ENCODE results near the gene PFAS. TPM values are rescaled to one million over a fixed set of nuclear protein-coding genes. Genes with fewer than 3 reads are reported as not detected.
A peak's percentile ranks its signal among the peaks of the same experiment; 100 is the strongest.

PFAS gene
- total RNA-seq, 1 experiment from 2014 or later, result 246 TPM

DNA sequence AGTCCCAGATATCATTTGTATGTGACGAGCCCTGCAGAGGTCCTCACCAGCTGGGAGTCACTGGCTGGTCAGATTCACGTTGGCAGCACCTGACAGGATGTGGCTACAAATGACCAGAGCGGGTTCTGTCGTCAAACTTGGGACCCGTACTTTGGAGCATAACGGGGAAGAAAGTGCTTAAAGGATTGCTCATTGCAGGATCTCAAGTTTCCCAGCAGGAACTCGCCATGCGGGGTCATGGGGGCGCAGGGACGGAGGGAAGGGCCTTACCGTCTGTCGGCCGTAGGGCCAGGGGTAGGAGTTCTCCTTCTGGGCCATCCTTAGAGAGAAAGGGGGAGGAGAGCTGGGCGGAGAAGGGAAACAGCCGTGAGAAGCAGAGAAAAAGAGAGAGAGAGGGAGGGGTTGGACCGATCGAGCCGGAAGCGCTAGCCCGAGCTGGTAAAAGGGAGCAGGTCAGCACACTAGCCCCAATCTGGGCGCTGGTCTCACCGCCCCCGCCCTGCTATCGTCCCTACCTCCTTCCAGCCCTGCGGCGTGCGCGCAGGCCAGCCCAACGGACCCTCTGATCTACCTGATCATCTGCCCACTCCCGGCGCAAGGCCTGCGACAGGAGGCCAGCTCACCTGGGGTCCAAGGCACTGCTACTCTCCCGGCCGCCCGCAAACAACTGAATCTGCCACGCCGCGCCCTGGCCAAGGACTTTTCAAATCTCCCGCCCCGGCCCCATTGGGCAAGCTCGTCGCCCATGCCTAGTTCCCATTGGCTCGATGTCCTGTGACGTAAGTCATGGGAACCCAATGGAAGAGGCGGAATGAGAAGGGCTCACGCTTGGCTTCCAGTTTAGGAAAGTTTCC is 39.0 kb upstream of the PFAS start, which contains the start of gene AURKB (continued):
- TF ChIP-seq ARID4B (CRISPR knock-in tag; IDR thresholded peaks at IDR 0.05; ENCODE audit: borderline replicate concordance) (peak; percentile 97), CREB1 (CRISPR knock-in tag; IDR thresholded peaks at IDR 0.05) (peak; percentile 83), ZNF263 (CRISPR knock-in tag; IDR thresholded peaks at IDR 0.05; ENCODE audit: low read depth) (no peak), ZNF232 (CRISPR knock-in tag; IDR thresholded peaks at IDR 0.05) (peak; percentile 96), TEAD4 (CRISPR knock-in tag; IDR thresholded peaks at IDR 0.05) (peak; percentile 39; the same call in 1 of the 2 replicates), NR2C2 (CRISPR knock-in tag; IDR thresholded peaks at IDR 0.05) (peak; percentile 51; the same call in 1 of the 2 replicates), HMGA2 (CRISPR knock-in tag; IDR thresholded peaks at IDR 0.05) (no peak), PREB (CRISPR knock-in tag; IDR thresholded peaks at IDR 0.05; ENCODE audit: borderline replicate concordance) (0 out of 2 replicates have a peak, but pooled peaks have one; percentile 85)
- TF ChIP-seq, protein P1, sequence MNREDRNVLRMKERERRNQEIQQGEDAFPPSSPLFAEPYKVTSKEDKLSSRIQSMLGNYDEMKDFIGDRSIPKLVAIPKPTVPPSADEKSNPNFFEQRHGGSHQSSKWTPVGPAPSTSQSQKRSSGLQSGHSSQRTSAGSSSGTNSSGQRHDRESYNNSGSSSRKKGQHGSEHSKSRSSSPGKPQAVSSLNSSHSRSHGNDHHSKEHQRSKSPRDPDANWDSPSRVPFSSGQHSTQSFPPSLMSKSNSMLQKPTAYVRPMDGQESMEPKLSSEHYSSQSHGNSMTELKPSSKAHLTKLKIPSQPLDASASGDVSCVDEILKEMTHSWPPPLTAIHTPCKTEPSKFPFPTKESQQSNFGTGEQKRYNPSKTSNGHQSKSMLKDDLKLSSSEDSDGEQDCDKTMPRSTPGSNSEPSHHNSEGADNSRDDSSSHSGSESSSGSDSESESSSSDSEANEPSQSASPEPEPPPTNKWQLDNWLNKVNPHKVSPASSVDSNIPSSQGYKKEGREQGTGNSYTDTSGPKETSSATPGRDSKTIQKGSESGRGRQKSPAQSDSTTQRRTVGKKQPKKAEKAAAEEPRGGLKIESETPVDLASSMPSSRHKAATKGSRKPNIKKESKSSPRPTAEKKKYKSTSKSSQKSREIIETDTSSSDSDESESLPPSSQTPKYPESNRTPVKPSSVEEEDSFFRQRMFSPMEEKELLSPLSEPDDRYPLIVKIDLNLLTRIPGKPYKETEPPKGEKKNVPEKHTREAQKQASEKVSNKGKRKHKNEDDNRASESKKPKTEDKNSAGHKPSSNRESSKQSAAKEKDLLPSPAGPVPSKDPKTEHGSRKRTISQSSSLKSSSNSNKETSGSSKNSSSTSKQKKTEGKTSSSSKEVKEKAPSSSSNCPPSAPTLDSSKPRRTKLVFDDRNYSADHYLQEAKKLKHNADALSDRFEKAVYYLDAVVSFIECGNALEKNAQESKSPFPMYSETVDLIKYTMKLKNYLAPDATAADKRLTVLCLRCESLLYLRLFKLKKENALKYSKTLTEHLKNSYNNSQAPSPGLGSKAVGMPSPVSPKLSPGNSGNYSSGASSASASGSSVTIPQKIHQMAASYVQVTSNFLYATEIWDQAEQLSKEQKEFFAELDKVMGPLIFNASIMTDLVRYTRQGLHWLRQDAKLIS (CRISPR knock-in tag; IDR thresholded peaks at IDR 0.05; ENCODE audit: borderline replicate concordance), result peak; percentile 89; the same call in 1 of the 2 replicates
- TF ChIP-seq, protein P2, sequence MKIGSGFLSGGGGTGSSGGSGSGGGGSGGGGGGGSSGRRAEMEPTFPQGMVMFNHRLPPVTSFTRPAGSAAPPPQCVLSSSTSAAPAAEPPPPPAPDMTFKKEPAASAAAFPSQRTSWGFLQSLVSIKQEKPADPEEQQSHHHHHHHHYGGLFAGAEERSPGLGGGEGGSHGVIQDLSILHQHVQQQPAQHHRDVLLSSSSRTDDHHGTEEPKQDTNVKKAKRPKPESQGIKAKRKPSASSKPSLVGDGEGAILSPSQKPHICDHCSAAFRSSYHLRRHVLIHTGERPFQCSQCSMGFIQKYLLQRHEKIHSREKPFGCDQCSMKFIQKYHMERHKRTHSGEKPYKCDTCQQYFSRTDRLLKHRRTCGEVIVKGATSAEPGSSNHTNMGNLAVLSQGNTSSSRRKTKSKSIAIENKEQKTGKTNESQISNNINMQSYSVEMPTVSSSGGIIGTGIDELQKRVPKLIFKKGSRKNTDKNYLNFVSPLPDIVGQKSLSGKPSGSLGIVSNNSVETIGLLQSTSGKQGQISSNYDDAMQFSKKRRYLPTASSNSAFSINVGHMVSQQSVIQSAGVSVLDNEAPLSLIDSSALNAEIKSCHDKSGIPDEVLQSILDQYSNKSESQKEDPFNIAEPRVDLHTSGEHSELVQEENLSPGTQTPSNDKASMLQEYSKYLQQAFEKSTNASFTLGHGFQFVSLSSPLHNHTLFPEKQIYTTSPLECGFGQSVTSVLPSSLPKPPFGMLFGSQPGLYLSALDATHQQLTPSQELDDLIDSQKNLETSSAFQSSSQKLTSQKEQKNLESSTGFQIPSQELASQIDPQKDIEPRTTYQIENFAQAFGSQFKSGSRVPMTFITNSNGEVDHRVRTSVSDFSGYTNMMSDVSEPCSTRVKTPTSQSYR (CRISPR knock-in tag; IDR thresholded peaks at IDR 0.05), result peak; percentile 84

DNA sequence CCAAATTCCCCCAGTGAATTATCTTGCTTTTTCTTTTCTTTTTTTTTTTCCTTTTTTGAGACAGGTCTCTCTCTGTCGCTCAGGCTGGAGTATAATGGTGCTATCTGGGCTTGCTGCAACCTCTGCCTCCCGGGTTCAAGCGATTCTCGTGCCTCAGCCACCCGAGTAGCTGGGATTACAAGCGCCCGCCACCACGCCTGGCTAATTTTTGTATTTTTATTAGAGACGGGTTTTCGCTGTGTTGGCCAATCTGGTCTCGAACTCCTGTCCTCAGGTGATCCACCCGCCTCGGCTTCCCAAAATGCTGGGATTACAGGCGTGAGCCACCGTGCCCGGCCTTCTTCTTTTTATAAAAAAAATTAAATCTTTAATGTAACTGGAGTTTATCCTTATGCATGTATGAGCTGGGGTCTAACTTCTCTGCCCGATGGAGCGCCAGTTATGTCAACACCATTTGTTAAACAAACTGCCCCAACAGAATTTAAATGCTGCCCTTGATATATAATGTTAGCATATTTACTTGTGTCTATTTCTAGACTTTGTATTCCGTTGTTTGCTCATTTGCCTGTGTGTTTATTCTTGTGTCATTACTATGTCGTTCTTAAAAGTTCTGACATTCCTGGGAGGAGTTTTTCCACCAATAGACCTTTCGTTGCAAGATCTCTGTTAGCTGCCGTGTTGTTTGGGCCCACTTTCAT is 38.2 kb upstream of the PFAS start:
- ChIA-PET CTCF (interaction anchor here (0.6 to 2.2 kb wide), 12 partner anchors 10 to 358 kb away, joined by 3 to 10 read pairs (median 5); partner anchors contain the start of gene ALOXE3), POLR2A (interaction anchor here (0.6 to 3.2 kb wide), 18 partner anchors 8 to 502 kb away, joined by 3 to 43 read pairs (median 4); partner anchors contain the start of genes BORCS6, CTC1 and SLC25A35)
- ATAC-seq (peak; percentile 4), DNase-seq (ENCODE audit: low spot score) (no peak)
- Mint-ChIP-seq H3K4me3 (peak overlapping the region; percentile 89), H3K36me3 (peaks cover 20% of the 10 kb centered on the region), H3K4me1 (peaks cover 16% of the 10 kb centered on the region), H3K27me3 (ENCODE audit: low read depth) (no peaks in the 10 kb centered on the region), H3K27ac (peak overlapping the region; percentile 96), H3K9me3 (no peaks in the 10 kb centered on the region)
- TF ChIP-seq KAT7 (CRISPR knock-in tag; IDR thresholded peaks at IDR 0.05; ENCODE audit: borderline replicate concordance), result no peak
- no peak for TF ChIP-seq NFE2L1 (CRISPR knock-in tag; IDR thresholded peaks at IDR 0.05)
- no peak for TF ChIP-seq NR1H2 (CRISPR knock-in tag; IDR thresholded peaks at IDR 0.05)
- no peak for TF ChIP-seq OVOL2 (CRISPR knock-in tag; IDR thresholded peaks at IDR 0.05; ENCODE audit: borderline replicate concordance)
- TF ChIP-seq ESRRA (CRISPR knock-in tag; IDR thresholded peaks at IDR 0.05; ENCODE audit: borderline replicate concordance), result no peak
- no peak for TF ChIP-seq E2F5 (CRISPR knock-in tag; IDR thresholded peaks at IDR 0.05)

Measured in WTC11 (cell line).